Smooth muscle cell (in vitro differentiated cells): ENCODE results near the gene SYS1. TPM values are rescaled to one million over a fixed set of nuclear protein-coding genes. Genes with fewer than 3 reads are reported as not detected.

Experiments
- DNase-seq: peaks from one replicate; lab custom pipeline; 2025; ENCODE audit not compliant: unreplicated experiment; lab: John Stamatoyannopoulos, UW
- H2AFZ ChIP-seq: fragments of 200-600 bp; sonication (generic); 2 replicates; pipeline ENCODE4 v1.6.0; 2016; ENCODE audit warnings: antibody characterized with exemption, low read depth, mild to moderate bottlenecking
- H3F3A ChIP-seq: fragments of 200-600 bp; sonication (generic); 2 replicates; pipeline ENCODE4 v1.6.0; 2017; ENCODE audit warnings: antibody characterized with exemption, low read depth
- H3K27ac ChIP-seq: fragments of 200-600 bp; sonication (generic); 2 replicates; pipeline ENCODE4 v1.5.1; 2016; ENCODE audit warnings: low read depth, mild to moderate bottlenecking
- H3K27me3 ChIP-seq: fragments of 200-600 bp; sonication (generic); 2 replicates; pipeline ENCODE4 v1.6.1; 2016; ENCODE audit warnings: low read depth, mild to moderate bottlenecking
- H3K36me3 ChIP-seq: fragments of 200-600 bp; sonication (generic); 2 replicates; pipeline ENCODE4 v1.5.1; 2016; ENCODE audit warnings: low read depth
- H3K4me1 ChIP-seq: fragments of 200-600 bp; sonication (generic); 2 replicates; pipeline ENCODE4 v1.5.1; 2016; ENCODE audit warnings: low read depth
- H3K4me2 ChIP-seq: fragments of 200-600 bp; sonication (generic); 2 replicates; pipeline ENCODE4 v1.6.0; 2016; ENCODE audit warnings: mild to moderate bottlenecking
- H3K4me3 ChIP-seq: fragments of 200-600 bp; sonication (generic); 2 replicates; pipeline ENCODE4 v1.5.1; 2016; ENCODE audit warnings: mild to moderate bottlenecking
- H3K79me2 ChIP-seq: fragments of 200-600 bp; sonication (generic); 2 replicates; pipeline ENCODE4 v1.6.0; 2016; ENCODE audit warnings: low read depth, mild to moderate bottlenecking
- H3K9ac ChIP-seq: fragments of 200-600 bp; sonication (generic); 2 replicates; pipeline ENCODE4 v1.6.0; 2016; ENCODE audit warnings: low read depth
- H3K9me3 ChIP-seq: fragments of 200-600 bp; sonication (generic); replicated peaks from 2 replicates; pipeline ENCODE4 v1.5.1; 2016; ENCODE audit warnings: low read depth
- H4K20me1 ChIP-seq: fragments of 200-600 bp; sonication (generic); 2 replicates; pipeline ENCODE4 v1.6.0; 2016; ENCODE audit warnings: low read depth
- CTCF ChIP-seq: fragments of 200-600 bp; sonication (generic); IDR thresholded peaks from 2 replicates; pipeline ENCODE4 v1.5.1; 2017; ENCODE audit warnings: borderline replicate concordance, mild to moderate bottlenecking, antibody characterized with exemption; ENCODE audit not compliant: insufficient read depth, poor library complexity, severe bottlenecking
- WGBS: methylation state at CpG from one replicate; pipeline ENCODE4 v1.1.7; 2016; ENCODE audit warnings: low lambda C conversion rate; 5-methylcytosine and 5-hydroxymethylcytosine counted together
- polyA plus RNA-seq: library from polyadenylated mRNA; unstranded; fragments of >200 nt; fragmentation: Nextera tagmentation; extraction: Ambion mirVana; gene quantifications from 2 replicates; pipeline ENCODE4 v1.2.1, GENCODE V29; 2016
- total RNA-seq: library from RNA; depleted of rRNA; stranded (reverse); fragments of >200 nt; gene quantifications from 2 replicates; pipeline ENCODE4 v1.2.3, GENCODE V29; 2014

Gene SYS1
- total and polyA plus RNA-seq, 2 experiments from 2014 or later: 14.5 to 17.0 TPM

GRCh38 chr20:45407783-45408645, 45.1 kb downstream of the SYS1 start, which contains the start of gene DBNDD2:
Gene DBNDD2, plus strand, starts transcription at chr20:45408289. Its CDS starts 179 bp downstream, at chr20:45408468.
- Histone ChIP-seq H3K27ac (no peak within 1 kb of the TSS), H3K27me3 (peaks cover 39% of the 10 kb centered on the region), H3K4me1 (no peaks in the 10 kb centered on the region), H3K36me3 (no peaks in the 10 kb centered on the region), H3F3A (no peaks in the 10 kb centered on the region), H3K4me3 (peak within 1 kb of the TSS; percentile 75), H3K79me2 (no peaks in the 10 kb centered on the region), H3K4me2 (peak within 1 kb of the TSS; percentile 98), H3K9ac (peak within 1 kb of the TSS; percentile 61), H4K20me1 (no peaks in the 10 kb centered on the region), H2AFZ (peak within 1 kb of the TSS; percentile 66), H3K9me3 (no peaks in the 10 kb centered on the region)
- no peak for TF ChIP-seq CTCF
- no peak for DNase-seq
- WGBS: 92% methylated on average over 21 of the region's 21 CpGs

GRCh38 chr20:45408646-45409213, 45.8 kb downstream of the SYS1 start:
- TF ChIP-seq CTCF: no peak
- Histone ChIP-seq H3K4me1 (no peaks in the 10 kb centered on the region), H3K27ac (no peak overlapping the region), H4K20me1 (no peaks in the 10 kb centered on the region), H3K36me3 (no peaks in the 10 kb centered on the region), H3K27me3 (peaks cover 39% of the 10 kb centered on the region), H2AFZ (no peak overlapping the region), H3K9ac (no peak overlapping the region), H3K79me2 (no peaks in the 10 kb centered on the region), H3K4me3 (no peak overlapping the region), H3K9me3 (no peaks in the 10 kb centered on the region), H3K4me2 (no peak overlapping the region), H3F3A (no peaks in the 10 kb centered on the region)
- 93% methylated on average over 7 of the region's 7 CpGs for WGBS
- DNase-seq: no peak

DNA sequence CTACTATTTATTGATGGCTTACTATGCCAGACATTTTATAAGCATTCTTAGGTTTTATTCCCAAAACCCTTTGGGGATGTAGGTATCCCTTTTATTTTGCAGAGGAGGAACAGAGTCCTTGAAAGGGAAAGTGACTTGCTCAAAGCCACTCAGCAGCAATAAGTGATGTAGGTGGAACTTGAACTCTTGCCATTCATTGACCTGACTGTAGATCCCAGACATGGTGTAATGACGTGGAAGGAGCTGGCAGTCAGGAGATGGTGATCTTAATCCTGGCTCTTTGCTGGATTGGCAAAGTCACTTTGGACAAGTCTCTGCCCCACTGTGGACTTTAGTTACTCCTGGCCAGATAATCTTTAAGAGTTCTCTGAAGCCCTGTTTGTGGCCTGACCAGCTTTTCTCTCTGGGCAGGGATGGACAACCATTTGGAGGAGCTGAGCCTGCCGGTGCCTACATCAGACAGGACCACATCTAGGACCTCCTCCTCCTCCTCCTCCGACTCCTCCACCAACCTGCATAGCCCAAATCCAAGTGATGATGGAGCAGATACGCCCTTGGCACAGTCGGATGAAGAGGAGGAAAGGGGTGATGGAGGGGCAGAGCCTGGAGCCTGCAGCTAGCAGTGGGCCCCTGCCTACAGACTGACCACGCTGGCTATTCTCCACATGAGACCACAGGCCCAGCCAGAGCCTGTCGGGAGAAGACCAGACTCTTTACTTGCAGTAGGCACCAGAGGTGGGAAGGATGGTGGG, 46.7 kb downstream of the SYS1 start:
- Histone ChIP-seq H4K20me1 (no peaks in the 10 kb centered on the region), H3K4me1 (no peaks in the 10 kb centered on the region), H3K27me3 (peaks cover 30% of the 10 kb centered on the region), H3K9me3 (no peaks in the 10 kb centered on the region), H3K9ac (no peak overlapping the region), H3K4me3 (no peak overlapping the region), H3K27ac (no peak overlapping the region), H3F3A (no peaks in the 10 kb centered on the region), H3K4me2 (no peak overlapping the region), H2AFZ (no peak overlapping the region), H3K36me3 (no peaks in the 10 kb centered on the region), H3K79me2 (no peaks in the 10 kb centered on the region)
- TF ChIP-seq CTCF: no peak
- no peak for DNase-seq
- 93% methylated on average over 7 of the region's 7 CpGs for WGBS
